GM13976 (cell line): ENCODE results near the gene PAXX.

Experiments used
- DNase-seq: peaks from one replicate; pipeline ENCODE4 v3.0.0; 2012; ENCODE audit warnings: low spot score
- in situ Hi-C: fragments of 300-500 bp; cut with MboI; formaldehyde crosslinking; loops from one replicate; pipeline ENCODE4 v1.12.0; 2022; ENCODE audit warnings: low sequenced_read_pairs, mixed read lengths, inconsistent platforms; ENCODE audit not compliant: unreplicated experiment
- TF ChIP-seq, protein P1 (sequence below): IDR thresholded peaks from 2 replicates; pipeline ENCODE4 v1.5.1; 2012; ENCODE audit warnings: borderline replicate concordance, mild to moderate bottlenecking; ENCODE audit not compliant: insufficient read depth; ENCODE audit errors: extremely low read depth, missing control alignments, control extremely low read depth

Gene PAXX

DNA sequence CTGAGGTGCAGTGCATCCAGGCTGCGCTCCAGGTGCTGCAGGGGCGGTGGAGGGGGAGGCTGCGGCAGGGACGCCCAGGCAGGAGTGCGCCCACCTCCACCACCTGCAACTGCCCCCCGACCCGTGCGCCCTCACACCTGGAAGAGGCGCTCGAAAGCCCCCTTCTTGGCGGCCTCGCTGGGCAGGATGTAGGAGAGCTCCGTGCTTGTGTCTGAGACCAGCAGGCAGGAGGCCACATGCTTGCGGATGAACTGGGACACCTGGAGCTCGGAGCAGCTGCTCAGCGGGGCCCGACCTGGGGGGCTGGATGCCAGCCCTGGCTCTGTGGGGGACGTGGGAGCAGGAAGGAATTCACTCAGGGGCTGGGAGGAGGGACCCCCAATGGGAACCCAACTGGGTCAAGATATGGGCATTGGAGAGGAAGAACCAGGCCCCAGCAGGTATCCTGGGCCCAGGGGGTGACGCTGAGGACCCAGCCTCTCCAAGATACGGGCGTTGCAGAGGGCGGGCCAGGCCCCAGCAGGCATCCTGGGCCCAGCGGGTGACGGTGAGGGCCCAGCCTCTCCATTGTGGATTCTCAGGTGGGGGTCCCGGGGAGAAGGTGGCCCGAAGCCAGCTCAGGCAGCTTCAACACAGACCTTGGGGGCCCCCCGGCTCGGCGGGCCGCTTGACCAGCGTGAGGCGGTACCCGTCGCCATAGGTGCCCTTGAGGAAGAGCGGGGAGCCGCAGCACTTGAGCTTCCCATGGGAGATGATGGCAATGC lies 22.7 kb downstream of the PAXX start:
- no peak for DNase-seq
- in situ Hi-C loops, result no loop called here

DNA sequence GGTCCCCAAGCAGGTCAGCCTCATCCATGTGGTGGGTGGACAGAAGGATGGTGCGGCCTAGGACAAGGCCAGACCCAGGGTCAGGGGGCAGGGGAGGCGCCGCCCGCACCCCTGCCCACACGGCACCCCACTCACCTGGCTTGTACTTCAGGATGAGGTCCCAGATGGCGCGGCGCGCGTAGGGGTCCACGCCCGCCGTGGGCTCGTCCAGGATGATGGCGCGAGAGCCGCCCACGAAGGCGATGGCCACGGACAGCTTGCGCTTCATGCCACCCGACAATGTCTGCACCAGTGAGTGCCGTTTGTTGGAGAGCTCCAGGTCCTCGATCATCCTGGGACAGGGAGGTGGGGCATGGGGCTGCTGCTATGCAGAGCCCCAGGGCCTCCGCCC lies 23.3 kb downstream of the PAXX start:
- in situ Hi-C loops, result no loop called here
- TF ChIP-seq, protein P1, sequence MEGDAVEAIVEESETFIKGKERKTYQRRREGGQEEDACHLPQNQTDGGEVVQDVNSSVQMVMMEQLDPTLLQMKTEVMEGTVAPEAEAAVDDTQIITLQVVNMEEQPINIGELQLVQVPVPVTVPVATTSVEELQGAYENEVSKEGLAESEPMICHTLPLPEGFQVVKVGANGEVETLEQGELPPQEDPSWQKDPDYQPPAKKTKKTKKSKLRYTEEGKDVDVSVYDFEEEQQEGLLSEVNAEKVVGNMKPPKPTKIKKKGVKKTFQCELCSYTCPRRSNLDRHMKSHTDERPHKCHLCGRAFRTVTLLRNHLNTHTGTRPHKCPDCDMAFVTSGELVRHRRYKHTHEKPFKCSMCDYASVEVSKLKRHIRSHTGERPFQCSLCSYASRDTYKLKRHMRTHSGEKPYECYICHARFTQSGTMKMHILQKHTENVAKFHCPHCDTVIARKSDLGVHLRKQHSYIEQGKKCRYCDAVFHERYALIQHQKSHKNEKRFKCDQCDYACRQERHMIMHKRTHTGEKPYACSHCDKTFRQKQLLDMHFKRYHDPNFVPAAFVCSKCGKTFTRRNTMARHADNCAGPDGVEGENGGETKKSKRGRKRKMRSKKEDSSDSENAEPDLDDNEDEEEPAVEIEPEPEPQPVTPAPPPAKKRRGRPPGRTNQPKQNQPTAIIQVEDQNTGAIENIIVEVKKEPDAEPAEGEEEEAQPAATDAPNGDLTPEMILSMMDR, result no peak
- DNase-seq, result no peak

More for the DNA sequence above, 22.7 kb downstream of the PAXX start:
- TF ChIP-seq, protein P1, result no peak

DNA sequence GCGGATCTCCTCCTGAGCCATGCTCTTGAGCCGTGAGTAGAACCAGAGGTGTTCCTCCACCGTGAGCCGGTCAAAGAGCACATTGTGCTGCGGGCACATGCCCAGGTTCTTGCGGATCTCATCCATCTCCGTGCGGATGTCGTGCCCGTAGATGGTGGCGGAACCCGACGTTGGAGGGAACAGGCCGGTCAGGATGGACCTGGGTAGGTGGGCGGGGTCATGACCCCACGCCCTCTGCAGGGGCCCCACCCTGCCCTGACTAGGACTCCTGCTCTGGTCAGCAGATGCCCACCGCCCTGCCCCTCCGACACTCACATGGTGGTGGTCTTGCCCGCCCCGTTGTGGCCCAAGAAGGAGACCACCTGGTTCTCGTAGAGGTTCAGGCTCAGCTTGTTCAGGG lies 23.8 kb downstream of the PAXX start:
- in situ Hi-C loops, result no loop called here
- TF ChIP-seq, protein P1, result no peak

DNA sequence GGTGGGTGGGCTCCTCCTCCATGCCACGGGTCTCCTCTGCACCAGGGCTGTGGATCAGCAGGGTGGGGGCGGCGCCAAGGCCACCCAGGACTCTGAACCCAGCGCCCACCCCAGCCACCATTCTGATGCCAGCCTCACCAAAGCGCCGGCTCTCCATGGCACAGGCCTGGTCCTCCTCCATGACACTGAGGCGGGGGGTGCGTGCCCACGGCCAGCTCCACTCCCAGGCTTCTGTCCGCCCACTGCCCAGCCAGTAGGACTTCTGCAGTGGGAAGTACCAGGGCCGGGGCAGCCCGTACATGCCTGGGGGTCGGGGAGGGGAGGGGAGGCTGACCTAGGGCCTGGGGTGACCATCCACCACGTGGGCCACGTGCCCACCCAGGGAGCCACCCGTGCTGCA lies 24.2 kb downstream of the PAXX start:
- in situ Hi-C loops, result no loop called here
- TF ChIP-seq, protein P1, result no peak
- no peak for DNase-seq

More for the DNA sequence above, 23.8 kb downstream of the PAXX start:
- no peak for DNase-seq

DNA sequence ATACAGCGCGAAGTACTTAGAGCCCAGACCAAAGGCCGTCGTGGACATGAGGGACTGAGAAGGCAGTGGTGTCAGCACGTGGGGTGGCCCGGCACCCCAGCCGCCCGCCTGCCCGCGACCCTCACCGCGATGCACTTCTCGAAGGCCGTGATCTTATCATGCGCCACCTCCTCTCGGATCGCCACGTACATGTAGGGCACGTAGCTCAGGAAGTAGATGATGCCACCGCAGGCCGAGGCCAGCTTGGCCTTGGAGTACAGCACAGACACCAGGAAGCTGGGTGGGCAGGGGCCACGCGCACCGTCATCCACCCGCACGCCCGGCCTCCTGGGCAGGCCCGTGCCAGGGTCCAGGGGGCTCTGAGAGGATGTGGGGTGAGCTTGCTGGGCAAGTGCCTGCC lies 24.8 kb downstream of the PAXX start:
- no peak for DNase-seq
- TF ChIP-seq, protein P1, result no peak
- in situ Hi-C loops, result no loop called here

DNA sequence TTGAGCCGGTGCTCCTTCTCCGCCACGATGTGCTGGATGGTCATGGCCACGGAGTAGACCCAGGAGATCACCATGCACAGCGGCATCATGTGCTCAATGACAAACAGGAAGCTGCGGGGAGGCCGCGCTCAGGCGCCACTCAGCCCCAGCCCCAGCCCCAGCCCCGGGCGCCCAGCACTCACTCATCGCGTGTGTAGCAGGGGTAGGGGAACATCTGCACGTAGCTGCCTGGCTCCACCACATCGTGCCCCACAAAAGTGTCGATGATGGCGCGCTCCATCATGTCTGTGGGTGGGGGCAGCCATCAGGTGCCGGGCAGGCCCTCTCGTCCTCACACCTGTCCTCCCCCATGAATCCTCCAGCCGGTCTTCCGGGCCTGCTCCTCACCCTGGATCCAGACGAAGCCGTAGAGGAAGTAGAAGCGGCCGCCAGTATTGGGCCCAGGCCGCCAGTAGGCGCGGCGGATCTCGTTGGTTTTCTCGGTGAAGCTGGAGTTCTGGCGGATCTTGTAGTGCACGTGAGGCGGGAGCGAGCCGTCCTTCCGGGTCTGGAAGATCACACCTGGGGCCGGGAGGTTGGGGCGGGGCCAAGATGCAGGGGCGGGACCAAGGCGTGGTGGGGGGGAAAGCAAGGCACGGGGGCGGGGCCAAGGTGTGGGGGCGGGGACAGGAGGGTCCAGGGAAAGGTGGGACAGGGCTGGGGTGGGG lies 25.7 kb downstream of the PAXX start:
- no peak for DNase-seq
- in situ Hi-C loops, result no loop called here
- TF ChIP-seq, protein P1, result no peak
